Lower lobe of right lung (tissue), 2 donors: ENCODE data around the gene EEFSEC. TPM values are rescaled to one million over a fixed set of nuclear protein-coding genes. Genes with fewer than 3 reads are reported as not detected.

Experiments
- ATAC-seq, 2 donors: fragments of 200-7000 bp; cut with Tn5 transposase; one replicate each; pipeline ENCODE4 v1.9.1; 2020 to 2022; ENCODE audit warnings: mild to moderate bottlenecking in 2 of 2, moderate library complexity in 2 of 2
- DNase-seq: peaks from one replicate; pipeline ENCODE4 v3.0.0-alpha.2; 2020
- H3K27ac ChIP-seq: fragments of 200-600 bp; one replicate; pipeline ENCODE4 v1.8.0; 2022
- H3K27me3 ChIP-seq: fragments of 200-600 bp; one replicate; pipeline ENCODE4 v1.8.0; 2022; ENCODE audit warnings: low read depth
- H3K36me3 ChIP-seq: fragments of 200-600 bp; one replicate; pipeline ENCODE4 v1.8.0; 2022; ENCODE audit warnings: mild to moderate bottlenecking
- H3K4me1 ChIP-seq: fragments of 200-600 bp; one replicate; pipeline ENCODE4 v1.8.0; 2022
- H3K4me3 ChIP-seq: fragments of 200-600 bp; one replicate; pipeline ENCODE4 v1.8.0; 2022; ENCODE audit warnings: mild to moderate bottlenecking
- H3K9me3 ChIP-seq: fragments of 200-600 bp; one replicate; pipeline ENCODE4 v1.8.0; 2022
- CTCF ChIP-seq: fragments of 200-600 bp; IDR thresholded peaks from one replicate; pipeline ENCODE4 v1.8.0; 2022; ENCODE audit warnings: antibody characterized with exemption, mild to moderate bottlenecking
- intact Hi-C: fragments of 100-400 bp; cut with DNase I; formaldehyde crosslinking; loops from one replicate; pipeline ENCODE4 v1.11.0; 2022
- total RNA-seq: library from RNA; stranded (reverse); fragmentation: NEBNext Ultra II Directional; extraction: Animal tissue kit (Norgen Biotek cat#: 25700); gene quantifications from one replicate; pipeline ENCODE4 v1.2.1, GENCODE V29; 2021
- donor health status: DM: no; HTN: yes; CAD: no; lungs with severe emphysema.

Gene EEFSEC
- total RNA-seq, 1 donor from 2014 or later = 15.6 TPM

DNA sequence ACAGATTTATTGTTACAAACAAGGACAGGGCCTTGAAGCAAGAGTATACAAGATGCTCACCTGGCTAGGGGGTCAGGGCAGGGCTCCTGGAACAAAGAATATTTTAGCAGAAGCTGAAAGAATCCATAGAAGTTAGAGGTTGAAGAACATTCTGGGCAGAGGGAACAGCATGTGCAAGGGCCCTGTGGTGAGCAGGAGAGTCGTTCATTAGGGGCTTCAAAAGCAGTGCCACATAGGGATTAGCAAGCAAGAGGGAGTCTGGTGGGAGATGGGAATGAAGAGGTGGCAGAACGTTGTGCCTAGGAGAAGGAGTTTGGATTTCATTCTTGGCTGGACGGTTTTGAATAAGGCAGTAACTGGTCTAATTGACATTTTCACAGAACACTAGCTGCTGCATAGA lies 290.5 kb downstream of the EEFSEC start:
- Histone ChIP-seq H3K4me1 (no peaks in the 10 kb centered on the region), H3K27ac (no peak overlapping the region), H3K27me3 (no peaks in the 10 kb centered on the region), H3K4me3 (no peak overlapping the region), H3K9me3 (no peaks in the 10 kb centered on the region), H3K36me3 (no peaks in the 10 kb centered on the region)
- no peak for TF ChIP-seq CTCF
- intact Hi-C loops = no loop called here
- DNase-seq = no peak
- ATAC-seq = no peak

DNA sequence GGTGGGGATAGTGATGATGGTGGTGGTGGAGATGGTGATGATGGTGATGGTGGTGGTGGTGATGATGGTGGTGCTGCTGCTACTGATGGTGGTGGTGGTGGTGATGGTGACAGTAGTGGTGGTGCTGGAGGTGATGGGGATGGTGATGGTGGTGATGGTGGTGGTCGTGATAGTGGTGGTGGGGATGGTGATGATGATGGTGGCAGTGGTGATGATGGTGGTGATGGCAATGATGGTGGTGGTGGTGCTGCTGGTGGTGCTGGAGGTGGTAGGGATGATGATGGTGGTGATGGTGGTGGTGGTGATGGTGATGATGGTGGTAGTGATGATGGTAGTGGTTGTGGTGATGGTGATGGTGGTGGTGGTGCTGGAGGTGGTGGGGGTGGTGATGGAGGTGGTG lies 292.1 kb downstream of the EEFSEC start:
- no peak for TF ChIP-seq CTCF
- DNase-seq (no peak), ATAC-seq (no peak)
- Histone ChIP-seq H3K4me1 (no peaks in the 10 kb centered on the region), H3K36me3 (no peaks in the 10 kb centered on the region), H3K27ac (no peak overlapping the region), H3K9me3 (no peaks in the 10 kb centered on the region), H3K27me3 (no peaks in the 10 kb centered on the region), H3K4me3 (no peak overlapping the region)
- intact Hi-C loops = no loop called here

DNA sequence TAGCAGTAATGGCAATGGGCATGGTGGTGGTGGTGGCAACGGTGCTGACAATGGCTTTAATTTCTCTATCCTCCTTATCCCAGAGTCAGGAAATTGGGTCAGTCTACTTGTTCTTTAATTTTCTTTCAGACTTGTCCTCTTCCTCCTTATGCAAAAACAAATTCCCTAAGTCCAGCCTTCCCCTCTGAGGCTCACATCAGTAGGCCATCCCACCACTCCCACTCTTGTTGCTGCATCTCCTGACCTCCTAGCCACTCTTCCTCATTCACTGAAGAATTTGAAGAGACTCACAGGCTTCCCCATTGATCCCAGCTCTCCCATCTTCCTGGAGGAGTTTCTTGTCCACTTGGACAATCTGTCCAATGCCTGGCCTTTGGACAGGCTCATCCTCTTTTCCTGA lies 293.5 kb downstream of the EEFSEC start:
- H3K27me3 ChIP-seq = no peaks in the 10 kb centered on the region
- H3K27ac ChIP-seq = no peak overlapping the region
- intact Hi-C loops = no loop called here
- no peaks in the 10 kb centered on the region for H3K9me3 ChIP-seq
- H3K4me3 ChIP-seq = no peak overlapping the region
- DNase-seq (no peak), ATAC-seq (no peak)
- TF ChIP-seq CTCF = no peak
- no peaks in the 10 kb centered on the region for H3K4me1 ChIP-seq
- H3K36me3 ChIP-seq = no peaks in the 10 kb centered on the region

DNA sequence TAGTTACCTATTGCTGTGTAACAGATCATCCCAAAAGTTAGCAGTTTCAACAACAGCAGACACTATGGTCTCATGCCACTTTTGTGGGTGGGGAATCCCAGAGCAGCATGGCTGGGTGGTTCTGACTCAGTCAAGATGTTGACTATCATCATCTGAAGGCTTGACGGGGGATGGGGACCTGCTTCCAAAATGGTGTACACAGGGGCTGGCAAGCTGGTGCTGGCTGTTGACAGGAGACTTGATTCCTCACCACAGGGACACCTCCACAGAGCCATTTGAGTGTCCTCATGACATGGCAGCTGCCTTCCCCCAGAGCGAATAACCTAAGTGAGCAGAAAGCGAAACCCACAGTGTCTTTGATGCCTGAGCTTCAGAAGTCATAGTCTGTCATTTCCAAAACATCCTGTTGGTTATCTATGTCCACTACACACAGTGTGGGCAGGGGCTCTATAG lies 294.3 kb downstream of the EEFSEC start:
- Histone ChIP-seq H3K36me3 (no peaks in the 10 kb centered on the region), H3K27me3 (peaks cover 7% of the 10 kb centered on the region), H3K4me3 (no peak overlapping the region), H3K9me3 (no peaks in the 10 kb centered on the region), H3K4me1 (no peaks in the 10 kb centered on the region), H3K27ac (no peak overlapping the region)
- TF ChIP-seq CTCF = no peak
- intact Hi-C loops = no loop called here
- no peak for DNase-seq
- no peak for ATAC-seq

GRCh38 chr3:128448491-128448890 lies 295.2 kb downstream of the EEFSEC start:
- DNase-seq = no peak
- TF ChIP-seq CTCF = no peak

GRCh38 chr3:128449111-128449638 lies 295.9 kb downstream of the EEFSEC start:
- intact Hi-C loops = no loop called here
- TF ChIP-seq CTCF = no peak
- no peak overlapping the region for H3K27ac ChIP-seq
- no peak overlapping the region for H3K4me3 ChIP-seq
- DNase-seq = no peak
- no peaks in the 10 kb centered on the region for H3K36me3 ChIP-seq
- no peaks in the 10 kb centered on the region for H3K9me3 ChIP-seq
- ATAC-seq = no peak
- H3K27me3 ChIP-seq = peaks cover 7% of the 10 kb centered on the region
- H3K4me1 ChIP-seq = no peaks in the 10 kb centered on the region

More at GRCh38 chr3:128448491-128448890, 295.2 kb downstream of the EEFSEC start:
- Histone ChIP-seq H3K9me3 (no peaks in the 10 kb centered on the region), H3K27ac (no peak overlapping the region), H3K4me1 (no peaks in the 10 kb centered on the region), H3K4me3 (no peak overlapping the region), H3K27me3 (peaks cover 7% of the 10 kb centered on the region), H3K36me3 (no peaks in the 10 kb centered on the region)
- intact Hi-C loops = no loop called here
- ATAC-seq = no peak
